ENCODE results near the gene DIS3L.
"Not testable (repeated sequence)": the region's sequence is repeated elsewhere in the genome, so short reads cannot be mapped to it uniquely, and the experiment has no call there.

Gene DIS3L

GRCh38 chr15:66278056-66278455, 15.3 kb upstream of the DIS3L start:
- DNase-seq (ENCODE audit: low read depth in 2 of 2): no peak

- DNase-seq (ENCODE audit: low read depth in 2 of 2): no peak
Observed at GRCh38 chr15:66278671-66279070, 14.7 kb upstream of the DIS3L start.

- DNase-seq (ENCODE audit: low read depth in 2 of 2): no peak
Observed at GRCh38 chr15:66284271-66284670, 9.1 kb upstream of the DIS3L start.

- DNase-seq (ENCODE audit: low read depth in 2 of 2): no peak
Observed at GRCh38 chr15:66285533-66286280, 7.7 kb upstream of the DIS3L start.

- no peak for DNase-seq (ENCODE audit: low read depth in 2 of 2)
Observed at GRCh38 chr15:66287461-66288057, 5.8 kb upstream of the DIS3L start.

- DNase-seq (ENCODE audit: low read depth in 2 of 2): no peak
Observed at GRCh38 chr15:66288093-66288492, 5.3 kb upstream of the DIS3L start.

- no peak for DNase-seq (ENCODE audit: low read depth in 2 of 2)
Observed at GRCh38 chr15:66288551-66289185, 4.7 kb upstream of the DIS3L start.

GRCh38 chr15:66290007-66290406, 3.4 kb upstream of the DIS3L start:
- DNase-seq (ENCODE audit: low read depth in 2 of 2): no peak

- no peak for DNase-seq (ENCODE audit: low read depth in 2 of 2)
Observed at GRCh38 chr15:66290518-66290917, 2.9 kb upstream of the DIS3L start.

- no peak for DNase-seq (ENCODE audit: low read depth in 2 of 2)
Observed at GRCh38 chr15:66291816-66292570, 1.4 kb upstream of the DIS3L start.

GRCh38 chr15:66292571-66293418, 573 bp upstream of the DIS3L start:
- DNase-seq (ENCODE audit: low read depth in 2 of 2): no peak

- DNase-seq (ENCODE audit: low read depth in 2 of 2): peak; percentile 68 to 71
Observed at GRCh38 chr15:66294157-66294931, 976 bp downstream of the DIS3L start.

GRCh38 chr15:66294932-66295235, 1.5 kb downstream of the DIS3L start:
- no peak for DNase-seq (ENCODE audit: low read depth in 2 of 2)

- no peak for DNase-seq (ENCODE audit: low read depth in 2 of 2)
Observed at GRCh38 chr15:66296186-66296585, 2.8 kb downstream of the DIS3L start.

GRCh38 chr15:66298803-66299251, 5.5 kb downstream of the DIS3L start:
- DNase-seq (ENCODE audit: low read depth in 2 of 2): no peak

GRCh38 chr15:66302489-66303278, 9.3 kb downstream of the DIS3L start:
- no peak for DNase-seq (ENCODE audit: low read depth in 2 of 2)

- DNase-seq (ENCODE audit: low read depth in 2 of 2): not testable (repeated sequence)
Observed at GRCh38 chr15:66304425-66304824, 11.1 kb downstream of the DIS3L start.

- DNase-seq (ENCODE audit: low read depth in 2 of 2): no peak
Observed at GRCh38 chr15:66306381-66306780, 13.0 kb downstream of the DIS3L start.

GRCh38 chr15:66308531-66308930, 15.2 kb downstream of the DIS3L start:
- no peak for DNase-seq (ENCODE audit: low read depth in 2 of 2)

- DNase-seq (ENCODE audit: low read depth in 2 of 2): no peak
Observed at GRCh38 chr15:66309828-66310227, 16.5 kb downstream of the DIS3L start.

Measured in fibroblast of skin of left biceps (primary cell).